UCSD-AML1 (cell line): Measurements from ENCODE around the gene FMNL2.

Experiments
- DNase-seq: peaks from one replicate; lab custom pipeline; 2025; ENCODE audit not compliant: unreplicated experiment; lab: John Stamatoyannopoulos, UW

FMNL2 gene

GRCh38 chr2:152632736-152633135 is 297.8 kb downstream of the FMNL2 start:
- DNase-seq: no peak

GRCh38 chr2:152635635-152636298 is 300.8 kb downstream of the FMNL2 start:
- peak; percentile 39 for DNase-seq

GRCh38 chr2:152637251-152637650 is 302.3 kb downstream of the FMNL2 start:
- no peak for DNase-seq

- no peak for DNase-seq
These were observed 303.1 kb downstream of the FMNL2 start for GRCh38 chr2:152638056-152638455.

GRCh38 chr2:152638590-152638989 is 303.6 kb downstream of the FMNL2 start:
- no peak for DNase-seq

- DNase-seq: no peak
These were observed 309.4 kb downstream of the FMNL2 start for GRCh38 chr2:152644189-152644873.

- DNase-seq: no peak
These were observed 311.3 kb downstream of the FMNL2 start for GRCh38 chr2:152646264-152646663.

- no peak for DNase-seq
These were observed 311.8 kb downstream of the FMNL2 start for GRCh38 chr2:152646775-152647174.

- no peak for DNase-seq
These were observed 312.6 kb downstream of the FMNL2 start for GRCh38 chr2:152647552-152647951.

GRCh38 chr2:152648336-152648735 is 313.4 kb downstream of the FMNL2 start:
- no peak for DNase-seq

- DNase-seq: no peak
These were observed 315.0 kb downstream of the FMNL2 start for GRCh38 chr2:152649997-152650396.

GRCh38 chr2:152650768-152651371 is 315.9 kb downstream of the FMNL2 start:
- no peak for DNase-seq

- no peak for DNase-seq
These were observed 316.9 kb downstream of the FMNL2 start for GRCh38 chr2:152651834-152652233.

- DNase-seq: no peak
These were observed 320.9 kb downstream of the FMNL2 start for GRCh38 chr2:152655880-152656279.

- no peak for DNase-seq
These were observed 322.1 kb downstream of the FMNL2 start for GRCh38 chr2:152657043-152657442.

- DNase-seq: no peak
These were observed 323.2 kb downstream of the FMNL2 start for GRCh38 chr2:152658221-152658620.

GRCh38 chr2:152661076-152661475 is 326.1 kb downstream of the FMNL2 start:
- DNase-seq: no peak

GRCh38 chr2:152664725-152665124 is 329.8 kb downstream of the FMNL2 start:
- no peak for DNase-seq

GRCh38 chr2:152674334-152674733 is 339.4 kb downstream of the FMNL2 start:
- DNase-seq: no peak

GRCh38 chr2:152676461-152676860 is 341.5 kb downstream of the FMNL2 start:
- DNase-seq: no peak

GRCh38 chr2:152678808-152679207 is 343.8 kb downstream of the FMNL2 start:
- no peak for DNase-seq

- no peak for DNase-seq
These were observed 347.7 kb downstream of the FMNL2 start for GRCh38 chr2:152682663-152683062.
